GM23248 (cell line): ENCODE data around the gene VAV2.

Experiments used
- EZH2 ChIP-seq: fragments of 200-600 bp; sonication (generic); IDR thresholded peaks from 2 replicates; pipeline ENCODE4 v1.6.1; 2018; ENCODE audit warnings: antibody characterized with exemption, mild to moderate bottlenecking; ENCODE audit not compliant: insufficient read depth, poor library complexity, severe bottlenecking
- EZH2phosphoT487 ChIP-seq: fragments of 200-600 bp; sonication (generic); IDR thresholded peaks from 2 replicates; pipeline ENCODE4 v1.6.1; 2018; ENCODE audit warnings: antibody characterized with exemption, moderate library complexity, mild to moderate bottlenecking, low read depth; ENCODE audit not compliant: insufficient read depth

DNA sequence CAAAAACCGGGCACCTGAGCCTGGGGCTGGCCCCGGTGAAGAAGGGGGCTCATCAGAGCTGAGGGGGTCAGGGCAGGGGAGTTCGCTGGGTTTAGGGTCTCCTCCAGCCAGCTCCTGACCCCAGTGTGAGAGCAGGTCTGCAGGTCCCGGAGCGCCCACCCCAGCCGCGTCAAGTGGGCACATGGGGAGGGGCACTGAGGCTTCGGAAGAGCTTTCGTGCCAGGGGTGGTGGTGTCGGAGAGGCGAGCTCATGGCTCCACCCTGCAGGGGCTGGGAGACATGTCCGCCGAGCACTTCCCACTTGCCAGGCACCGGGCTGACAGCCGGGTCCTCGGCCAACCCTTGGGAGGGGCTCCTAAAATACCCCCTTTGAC, 13.2 kb downstream of the VAV2 start:
- TF ChIP-seq EZH2 (no peak), EZH2phosphoT487 (no peak)
